HEK293 (cell line): ENCODE measurements around the gene UBXN1.

Source experiments
- CTCF ChIA-PET: fragments of 350-600 bp; formaldehyde crosslinking; extraction: SDS; loops from one replicate; lab custom pipeline; 2021; ENCODE audit warnings: antibody characterized with exemption; lab: Yijun Ruan, JAX
- POLR2A ChIA-PET: fragments of 300-600 bp; formaldehyde crosslinking; extraction: SDS; loops from one replicate; lab custom pipeline; 2020; ENCODE audit warnings: antibody characterized with exemption, inconsistent platforms; lab: Yijun Ruan, JAX
- H3K27ac ChIP-seq: fragments of 200-500 bp; sonication (Bioruptor generic); 2 replicates; pipeline ENCODE4 v1.5.1; 2014; ENCODE audit warnings: low read depth, low read length, control low read depth, inconsistent platforms; ENCODE audit errors: extremely low read depth
- H3K36me3 ChIP-seq, 2 experiments: fragments of 200-500 bp in 1 of 2; sonication (Bioruptor generic) in 1 of 2; 1 replicate in 1 of 2; 2 replicates in 1 of 2; pipeline ENCODE4 v1.5.1; 2014 to 2017; ENCODE audit warnings: inconsistent platforms in 2 of 2, low read length in 2 of 2; ENCODE audit not compliant: control insufficient read depth in 2 of 2, insufficient read depth in 1 of 2
- H3K4me1 ChIP-seq: fragments of 200-500 bp; sonication (Bioruptor generic); 2 replicates; pipeline ENCODE4 v1.5.1; 2014; ENCODE audit warnings: mild to moderate bottlenecking, low read length, inconsistent platforms; ENCODE audit not compliant: control insufficient read depth, insufficient read depth
- H3K4me3 ChIP-seq: 2 replicates; pipeline ENCODE4 v1.5.1; 2011; ENCODE audit warnings: low read depth, mild to moderate bottlenecking, control low read depth, low read length, moderate library complexity
- H3K9me3 ChIP-seq: fragments of 200-500 bp; sonication (Bioruptor generic); 2 replicates; pipeline ENCODE4 v1.5.1; 2014; ENCODE audit warnings: low read depth, low read length, inconsistent platforms; ENCODE audit not compliant: control insufficient read depth, insufficient read depth
- KLF8 ChIP-seq: fragments of 450-650 bp; formaldehyde crosslinking; IDR thresholded peaks from 2 replicates; pipeline ENCODE4 v1.5.1; 2016; ENCODE audit warnings: missing biosample characterization, missing genetic modification characterization
- SCRT2 ChIP-seq: fragments of 450-650 bp; formaldehyde crosslinking; IDR thresholded peaks from 2 replicates; pipeline ENCODE4 v1.5.1; 2016; ENCODE audit warnings: missing biosample characterization, missing genetic modification characterization
- TRIM28 ChIP-seq: IDR thresholded peaks from 2 replicates; pipeline ENCODE4 v1.6.1; 2011; ENCODE audit warnings: low read length, control low read depth, borderline replicate concordance
- ZBTB17 ChIP-seq: fragments of 450-650 bp; formaldehyde crosslinking; IDR thresholded peaks from 2 replicates; pipeline ENCODE4 v1.5.1; 2016; ENCODE audit warnings: missing biosample characterization, missing genetic modification characterization
- ZBTB49 ChIP-seq: fragments of 450-650 bp; formaldehyde crosslinking; IDR thresholded peaks from 2 replicates; pipeline ENCODE4 v1.5.1; 2016; ENCODE audit warnings: missing biosample characterization, missing genetic modification characterization, low read depth
- ZFHX2 ChIP-seq: fragments of 450-650 bp; formaldehyde crosslinking; conservative IDR thresholded peaks from 2 replicates; pipeline ENCODE4 v1.5.1; 2016; ENCODE audit warnings: missing biosample characterization, missing genetic modification characterization
- ZNF24 ChIP-seq: fragments of 450-650 bp; formaldehyde crosslinking; IDR thresholded peaks from 2 replicates; pipeline ENCODE4 v1.5.1; 2016; ENCODE audit warnings: missing biosample characterization, missing genetic modification characterization
- ZNF248 ChIP-seq: fragments of 450-650 bp; formaldehyde crosslinking; IDR thresholded peaks from 2 replicates; pipeline ENCODE4 v1.5.1; 2017; ENCODE audit warnings: missing biosample characterization, missing genetic modification characterization
- ZNF266 ChIP-seq: fragments of 450-650 bp; formaldehyde crosslinking; IDR thresholded peaks from 2 replicates; pipeline ENCODE4 v1.5.1; 2016; ENCODE audit warnings: missing biosample characterization, missing genetic modification characterization, low read depth
- ZNF280D ChIP-seq: fragments of 450-650 bp; formaldehyde crosslinking; IDR thresholded peaks from 2 replicates; pipeline ENCODE4 v1.5.1; 2016; ENCODE audit warnings: missing biosample characterization, missing genetic modification characterization
- ZNF324 ChIP-seq: fragments of 450-650 bp; formaldehyde crosslinking; IDR thresholded peaks from 2 replicates; pipeline ENCODE4 v1.5.1; 2016; ENCODE audit warnings: missing biosample characterization, missing genetic modification characterization
- ZNF37A ChIP-seq: fragments of 450-650 bp; IDR thresholded peaks from 2 replicates; pipeline ENCODE4 v1.5.1; 2018; ENCODE audit warnings: missing biosample characterization, missing genetic modification characterization
- ZNF394 ChIP-seq: fragments of 450-650 bp; formaldehyde crosslinking; IDR thresholded peaks from 2 replicates; pipeline ENCODE4 v1.5.1; 2016; ENCODE audit warnings: missing biosample characterization, missing genetic modification characterization, mild to moderate bottlenecking, moderate library complexity, borderline replicate concordance
- ZNF518A ChIP-seq: fragments of 450-650 bp; formaldehyde crosslinking; conservative IDR thresholded peaks from 2 replicates; pipeline ENCODE4 v1.5.1; 2016; ENCODE audit warnings: low read depth, missing biosample characterization, missing genetic modification characterization
- ZNF580 ChIP-seq: fragments of 450-650 bp; formaldehyde crosslinking; IDR thresholded peaks from 2 replicates; pipeline ENCODE4 v1.5.1; 2016; ENCODE audit warnings: missing biosample characterization, missing genetic modification characterization
- ZNF610 ChIP-seq: fragments of 450-650 bp; formaldehyde crosslinking; IDR thresholded peaks from 2 replicates; pipeline ENCODE4 v1.5.1; 2016; ENCODE audit warnings: missing biosample characterization, missing genetic modification characterization, borderline replicate concordance
- ZNF621 ChIP-seq: fragments of 450-650 bp; formaldehyde crosslinking; IDR thresholded peaks from 2 replicates; pipeline ENCODE4 v1.5.1; 2017; ENCODE audit warnings: missing biosample characterization, missing genetic modification characterization
- ZNF639 ChIP-seq: fragments of 450-650 bp; formaldehyde crosslinking; IDR thresholded peaks from 2 replicates; pipeline ENCODE4 v1.5.1; 2016; ENCODE audit warnings: missing biosample characterization, missing genetic modification characterization
- ZNF654 ChIP-seq: fragments of 450-650 bp; formaldehyde crosslinking; IDR thresholded peaks from 2 replicates; pipeline ENCODE4 v1.5.1; 2016; ENCODE audit warnings: low read depth, missing biosample characterization, missing genetic modification characterization
- ZNF658 ChIP-seq: fragments of 450-650 bp; formaldehyde crosslinking; IDR thresholded peaks from 2 replicates; pipeline ENCODE4; 2016; ENCODE audit warnings: missing biosample characterization, missing genetic modification characterization
- ZSCAN16 ChIP-seq: fragments of 450-650 bp; formaldehyde crosslinking; IDR thresholded peaks from 2 replicates; pipeline ENCODE4 v1.5.1; 2016; ENCODE audit warnings: missing biosample characterization, missing genetic modification characterization

UBXN1 gene

GRCh38 chr11:62678770-62679696, at the start of gene UBXN1 (continued):
- TF ChIP-seq ZBTB49 (no peak), KLF8 (peak; percentile 82), ZNF621 (no peak), ZNF518A (peak; percentile 85), ZBTB17 (tag by site-specific recombination) (peak; percentile 78), ZNF610 (tag by site-specific recombination) (no peak), ZNF580 (tag by site-specific recombination) (peak; percentile 40; the same call in 1 of the 2 replicates), ZNF248 (tag by site-specific recombination) (no peak), ZNF24 (tag by site-specific recombination) (peak; percentile 58; the same call in 1 of the 2 replicates), ZNF654 (tag by site-specific recombination) (no peak), ZNF324 (tag by site-specific recombination) (no peak)

GRCh38 chr11:62728171-62728988, 49.5 kb upstream of the UBXN1 start, which contains the start of gene TTC9C:
Gene TTC9C, plus strand, starts transcription at chr11:62728486. Its CDS starts 363 bp downstream, at chr11:62728849.
- Histone ChIP-seq H3K4me1 (peaks cover 4% of the 10 kb centered on the region; the same call in 1 of the 2 replicates), H3K36me3 (peaks cover 6 to 45% of the 10 kb centered on the region in 2 experiments; a peak in 2 of 3 replicates), H3K4me3 (peak within 1 kb of the TSS; percentile 93), H3K9me3 (no peaks in the 10 kb centered on the region), H3K27ac (peak within 1 kb of the TSS; percentile 98)
- POLR2A ChIA-PET: interaction anchor here (0.6 to 10.0 kb wide), 23 partner anchors 17 to 156 kb away, joined by 3 to 137 read pairs (median 9); partner anchors contain the start of genes BSCL2, EEF1G, GNG3 and INTS5
- CTCF ChIA-PET: interaction anchor here (0.7 to 0.9 kb wide), 2 partner anchors 41 to 413 kb away, joined by 3 to 5 read pairs; no protein-coding TSS in a partner anchor
- no peak for TF ChIP-seq ZNF37A (tag by site-specific recombination)
- no peak for TF ChIP-seq ZNF658 (tag by site-specific recombination)
- no peak for TF ChIP-seq SCRT2
- TF ChIP-seq ZNF266 (tag by site-specific recombination): no peak
- no peak for TF ChIP-seq ZNF639 (tag by site-specific recombination)
- TF ChIP-seq ZNF280D: no peak
- no peak for TF ChIP-seq TRIM28
- peak; percentile 44; the same call in 1 of the 2 replicates for TF ChIP-seq KLF8
- TF ChIP-seq ZFHX2: peak; percentile 31
- TF ChIP-seq ZSCAN16: no peak
- no peak for TF ChIP-seq ZNF394 (tag by site-specific recombination)
